PFSK-1 (cell line): ENCODE measurements around the gene SDK1.

Experiments
- FOXP2 ChIP-seq: optimal IDR thresholded peaks from 2 replicates; pipeline ENCODE3; 2011; ENCODE audit warnings: borderline replicate concordance, control low read depth, inconsistent platforms; ENCODE audit not compliant: insufficient read depth; ENCODE audit errors: extremely low read length, extremely low read depth
- POLR2AphosphoS5 ChIP-seq: IDR thresholded peaks from 2 replicates; pipeline ENCODE4 v1.6.1; 2012; ENCODE audit warnings: low read depth, mild to moderate bottlenecking, control low read depth, low read length, moderate library complexity
- SIN3A ChIP-seq: IDR thresholded peaks from 2 replicates; pipeline ENCODE4 v1.6.1; 2012; ENCODE audit warnings: mild to moderate bottlenecking, low read length, moderate library complexity, borderline replicate concordance; ENCODE audit not compliant: insufficient read depth
- TAF1 ChIP-seq: IDR thresholded peaks from 2 replicates; pipeline ENCODE4 v1.6.1; 2012; ENCODE audit warnings: low read length, control low read depth, borderline replicate concordance; ENCODE audit not compliant: insufficient read depth
- TF ChIP-seq, protein P1 (sequence below), 2 experiments: IDR thresholded peaks; 2 replicates each; pipeline versions ENCODE4 v1.6.1 to v1.8.0; 2011 to 2012; ENCODE audit warnings: low read depth in 2 of 2, low read length in 2 of 2, control low read depth in 1 of 2, inconsistent platforms in 1 of 2, mild to moderate bottlenecking in 1 of 2, moderate library complexity in 1 of 2; ENCODE audit not compliant: insufficient read depth in 1 of 2

SDK1 gene

DNA sequence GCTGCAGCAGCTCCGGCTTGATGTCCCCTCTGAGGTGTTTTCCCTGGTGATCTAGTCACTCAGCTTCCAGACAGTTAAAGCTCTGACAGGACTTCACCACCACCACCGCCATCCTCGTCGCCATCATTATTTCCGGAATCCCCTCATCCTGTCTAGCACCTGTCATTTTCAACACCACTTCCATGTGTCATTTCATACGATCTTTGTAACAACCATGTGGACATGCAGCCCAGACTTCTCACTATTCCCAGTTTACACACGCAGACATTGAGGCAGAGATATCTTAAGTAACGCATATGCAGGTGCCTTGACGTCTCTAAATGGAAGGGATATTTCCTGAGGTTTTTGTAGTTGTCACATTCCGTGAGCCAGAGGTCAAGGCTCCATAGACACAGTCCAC, 850.5 kb downstream of the SDK1 start:
- TF ChIP-seq, protein P1, sequence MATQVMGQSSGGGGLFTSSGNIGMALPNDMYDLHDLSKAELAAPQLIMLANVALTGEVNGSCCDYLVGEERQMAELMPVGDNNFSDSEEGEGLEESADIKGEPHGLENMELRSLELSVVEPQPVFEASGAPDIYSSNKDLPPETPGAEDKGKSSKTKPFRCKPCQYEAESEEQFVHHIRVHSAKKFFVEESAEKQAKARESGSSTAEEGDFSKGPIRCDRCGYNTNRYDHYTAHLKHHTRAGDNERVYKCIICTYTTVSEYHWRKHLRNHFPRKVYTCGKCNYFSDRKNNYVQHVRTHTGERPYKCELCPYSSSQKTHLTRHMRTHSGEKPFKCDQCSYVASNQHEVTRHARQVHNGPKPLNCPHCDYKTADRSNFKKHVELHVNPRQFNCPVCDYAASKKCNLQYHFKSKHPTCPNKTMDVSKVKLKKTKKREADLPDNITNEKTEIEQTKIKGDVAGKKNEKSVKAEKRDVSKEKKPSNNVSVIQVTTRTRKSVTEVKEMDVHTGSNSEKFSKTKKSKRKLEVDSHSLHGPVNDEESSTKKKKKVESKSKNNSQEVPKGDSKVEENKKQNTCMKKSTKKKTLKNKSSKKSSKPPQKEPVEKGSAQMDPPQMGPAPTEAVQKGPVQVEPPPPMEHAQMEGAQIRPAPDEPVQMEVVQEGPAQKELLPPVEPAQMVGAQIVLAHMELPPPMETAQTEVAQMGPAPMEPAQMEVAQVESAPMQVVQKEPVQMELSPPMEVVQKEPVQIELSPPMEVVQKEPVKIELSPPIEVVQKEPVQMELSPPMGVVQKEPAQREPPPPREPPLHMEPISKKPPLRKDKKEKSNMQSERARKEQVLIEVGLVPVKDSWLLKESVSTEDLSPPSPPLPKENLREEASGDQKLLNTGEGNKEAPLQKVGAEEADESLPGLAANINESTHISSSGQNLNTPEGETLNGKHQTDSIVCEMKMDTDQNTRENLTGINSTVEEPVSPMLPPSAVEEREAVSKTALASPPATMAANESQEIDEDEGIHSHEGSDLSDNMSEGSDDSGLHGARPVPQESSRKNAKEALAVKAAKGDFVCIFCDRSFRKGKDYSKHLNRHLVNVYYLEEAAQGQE (IDR thresholded peaks at IDR 0.05; ENCODE audit: insufficient read depth in 1 of 2, low read depth in 2 of 2, low read length in 2 of 2): no peak
- no peak for TF ChIP-seq SIN3A
- TF ChIP-seq POLR2AphosphoS5: no peak
- TF ChIP-seq TAF1: no peak
- TF ChIP-seq FOXP2: no peak

GRCh38 chr7:4151926-4152549, 851.0 kb downstream of the SDK1 start:
- no peak for TF ChIP-seq SIN3A
- TF ChIP-seq, protein P1 (IDR thresholded peaks at IDR 0.05; ENCODE audit: insufficient read depth in 1 of 2, low read depth in 2 of 2, low read length in 2 of 2): no peak
- TF ChIP-seq FOXP2: no peak
- TF ChIP-seq POLR2AphosphoS5: no peak
- TF ChIP-seq TAF1: no peak

- TF ChIP-seq POLR2AphosphoS5: no peak
- no peak for TF ChIP-seq TAF1
Measured at GRCh38 chr7:4154882-4155535, 854.0 kb downstream of the SDK1 start.

DNA sequence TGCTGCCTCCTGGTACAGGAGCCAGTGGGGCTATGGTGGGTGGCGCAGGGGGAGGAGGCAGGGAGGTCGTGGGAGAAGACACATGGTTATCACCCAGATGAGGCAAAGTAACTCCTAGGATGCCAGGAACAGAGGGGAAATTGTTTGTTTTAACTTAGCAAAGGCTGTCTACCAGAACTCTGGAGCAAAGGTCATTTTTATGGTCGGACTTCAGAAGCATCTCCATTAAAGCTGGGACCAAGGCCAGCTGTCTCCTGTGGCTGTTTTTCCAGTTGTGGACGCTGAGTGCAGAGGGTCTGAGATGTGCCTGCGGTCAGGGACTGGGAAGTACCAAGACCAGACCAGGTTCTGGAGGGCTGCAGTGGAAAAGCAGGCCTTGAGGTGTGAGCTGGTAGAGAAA, 855.1 kb downstream of the SDK1 start:
- TF ChIP-seq FOXP2: no peak
- no peak for TF ChIP-seq TAF1
- TF ChIP-seq, protein P1 (IDR thresholded peaks at IDR 0.05; ENCODE audit: insufficient read depth in 1 of 2, low read depth in 2 of 2, low read length in 2 of 2): no peak
- no peak for TF ChIP-seq POLR2AphosphoS5

DNA sequence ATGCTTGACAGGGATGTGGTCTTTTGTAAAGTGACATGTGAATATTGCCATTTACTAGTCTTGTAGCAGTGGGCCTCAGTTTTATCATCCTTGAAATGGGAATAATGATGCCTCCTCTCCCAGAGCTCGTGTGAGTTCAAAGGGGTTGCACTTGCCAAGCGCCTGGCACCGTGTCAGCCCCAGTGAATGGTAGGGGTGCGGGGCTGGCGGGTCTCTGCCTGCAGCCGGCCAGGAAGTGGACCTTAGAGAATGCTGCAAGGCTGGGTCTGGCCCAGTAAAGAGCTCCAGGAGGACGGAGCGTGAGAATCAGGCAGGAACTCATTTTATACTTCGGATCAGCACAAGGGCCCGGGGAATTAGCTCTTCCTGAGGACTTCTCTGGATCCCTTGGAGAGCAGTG, 856.6 kb downstream of the SDK1 start:
- TF ChIP-seq, protein P1 (IDR thresholded peaks at IDR 0.05; ENCODE audit: insufficient read depth in 1 of 2, low read depth in 2 of 2, low read length in 2 of 2): no peak
- TF ChIP-seq TAF1 (no peak), POLR2AphosphoS5 (no peak), FOXP2 (no peak), SIN3A (no peak)
